Measurements from ENCODE around the gene TRMT2A. TPM values are rescaled to one million over a fixed set of nuclear protein-coding genes. Genes with fewer than 3 reads are reported as not detected.

The TRMT2A gene
- total RNA-seq, 1 donor from 2014 or later = 70.4 TPM

DNA sequence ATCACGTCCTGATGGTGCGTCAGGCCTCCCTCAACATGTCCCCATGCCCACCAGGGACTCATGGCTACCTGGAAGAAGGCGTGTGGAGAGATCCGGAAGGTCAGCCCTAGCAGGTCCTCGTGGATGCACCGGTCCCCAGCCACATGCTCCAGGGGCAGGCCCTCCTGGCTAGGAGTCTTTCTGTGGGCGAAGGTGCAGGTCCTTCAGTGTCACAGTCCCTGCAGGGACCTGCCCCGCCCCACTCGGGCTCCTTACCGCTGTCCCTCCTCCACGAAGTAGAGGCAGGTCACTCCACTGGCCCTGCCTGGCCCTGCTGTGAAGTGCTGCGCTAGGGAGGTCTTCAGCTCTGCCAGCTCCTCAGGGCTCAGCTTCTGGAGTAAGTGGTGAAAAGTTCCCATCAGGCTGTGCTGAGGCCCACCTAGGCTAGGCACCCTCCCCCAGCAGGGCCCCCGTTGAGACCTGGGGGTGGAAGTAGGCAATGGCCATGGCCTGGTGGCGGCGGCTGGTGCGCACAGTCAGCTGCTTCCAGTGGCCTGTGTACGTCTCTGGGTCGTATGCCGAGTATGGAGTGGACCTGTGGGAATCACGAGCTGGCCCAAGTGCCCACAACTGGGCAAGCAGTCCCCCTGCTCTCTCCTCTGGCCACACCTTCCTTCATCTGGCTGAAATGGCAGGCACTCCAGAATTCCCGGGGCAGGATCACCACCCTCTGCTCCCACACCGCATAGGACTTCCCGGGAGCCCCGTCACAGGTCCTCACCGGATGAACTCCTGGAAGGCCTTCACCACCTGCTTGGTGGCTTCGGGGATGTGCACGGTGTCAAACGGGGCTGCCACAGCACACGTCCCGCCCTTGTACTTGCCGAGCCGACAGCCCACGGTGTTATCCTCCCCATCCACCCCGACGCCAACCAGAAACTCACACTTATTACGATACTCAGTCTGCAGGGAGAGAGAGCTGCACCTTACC lies 2.2 kb downstream of the TRMT2A start:
- H3K9me3 ChIP-seq = no peaks in the 10 kb centered on the region
- peaks cover 73% of the 10 kb centered on the region for H3K36me3 ChIP-seq
- peaks cover 29% of the 10 kb centered on the region for H3K4me1 ChIP-seq
- no peak overlapping the region for H3K27ac ChIP-seq
- intact Hi-C loops (cut with DNase I) = no loop called here
- H3K4me3 ChIP-seq = no peak overlapping the region
- DNase-seq (peak; percentile 42), ATAC-seq (no peak)
- TF ChIP-seq, protein P1, sequence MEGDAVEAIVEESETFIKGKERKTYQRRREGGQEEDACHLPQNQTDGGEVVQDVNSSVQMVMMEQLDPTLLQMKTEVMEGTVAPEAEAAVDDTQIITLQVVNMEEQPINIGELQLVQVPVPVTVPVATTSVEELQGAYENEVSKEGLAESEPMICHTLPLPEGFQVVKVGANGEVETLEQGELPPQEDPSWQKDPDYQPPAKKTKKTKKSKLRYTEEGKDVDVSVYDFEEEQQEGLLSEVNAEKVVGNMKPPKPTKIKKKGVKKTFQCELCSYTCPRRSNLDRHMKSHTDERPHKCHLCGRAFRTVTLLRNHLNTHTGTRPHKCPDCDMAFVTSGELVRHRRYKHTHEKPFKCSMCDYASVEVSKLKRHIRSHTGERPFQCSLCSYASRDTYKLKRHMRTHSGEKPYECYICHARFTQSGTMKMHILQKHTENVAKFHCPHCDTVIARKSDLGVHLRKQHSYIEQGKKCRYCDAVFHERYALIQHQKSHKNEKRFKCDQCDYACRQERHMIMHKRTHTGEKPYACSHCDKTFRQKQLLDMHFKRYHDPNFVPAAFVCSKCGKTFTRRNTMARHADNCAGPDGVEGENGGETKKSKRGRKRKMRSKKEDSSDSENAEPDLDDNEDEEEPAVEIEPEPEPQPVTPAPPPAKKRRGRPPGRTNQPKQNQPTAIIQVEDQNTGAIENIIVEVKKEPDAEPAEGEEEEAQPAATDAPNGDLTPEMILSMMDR (IDR thresholded peaks at IDR 0.05) = no peak
- H3K27me3 ChIP-seq (ENCODE audit: low read depth) = no peaks in the 10 kb centered on the region

DNA sequence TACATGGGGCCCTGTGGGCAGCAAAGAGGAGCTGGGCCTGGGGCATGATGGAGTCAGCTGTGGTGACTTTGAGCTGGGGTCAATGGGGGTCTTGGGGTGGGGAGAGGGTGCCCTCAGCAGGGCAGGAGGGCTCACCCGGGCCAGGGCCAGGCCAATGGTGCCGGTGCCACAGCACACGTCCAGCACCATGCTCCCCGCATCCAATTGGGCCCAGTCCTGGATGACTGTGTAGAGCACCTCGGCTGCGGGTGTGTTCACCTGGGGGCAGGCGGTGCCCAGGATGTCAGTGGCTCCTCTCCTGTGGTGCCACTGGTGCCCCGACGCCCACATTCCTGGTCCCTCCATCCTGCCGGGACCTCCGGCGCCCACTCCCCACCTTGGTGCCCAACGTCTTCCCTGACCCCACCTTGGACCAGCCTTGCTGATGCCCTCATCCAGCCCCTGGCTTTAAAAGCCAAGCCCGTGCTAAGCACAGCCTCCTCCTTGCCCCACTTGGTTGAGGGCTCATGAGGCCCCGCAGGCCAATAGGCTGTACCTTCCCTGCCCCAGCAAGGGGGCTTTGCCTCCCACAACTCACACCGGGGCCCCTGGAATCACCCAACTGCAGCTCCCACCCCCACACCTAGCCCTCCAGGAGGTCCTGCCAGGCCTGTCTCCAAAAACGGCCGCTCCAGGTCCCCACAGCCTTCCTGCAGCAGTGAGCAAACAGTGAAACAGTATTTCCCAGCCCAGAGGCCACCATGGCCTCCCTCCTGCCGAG lies 3.3 kb downstream of the TRMT2A start:
- TF ChIP-seq, protein P1 (IDR thresholded peaks at IDR 0.05) = no peak
- H3K27ac ChIP-seq = no peak overlapping the region
- H3K4me1 ChIP-seq = peaks cover 21% of the 10 kb centered on the region
- H3K27me3 ChIP-seq (ENCODE audit: low read depth) = no peaks in the 10 kb centered on the region
- ATAC-seq (no peak), DNase-seq (no peak)
- intact Hi-C loops (cut with DNase I) = no loop called here
- H3K36me3 ChIP-seq = peaks cover 73% of the 10 kb centered on the region
- no peak overlapping the region for H3K4me3 ChIP-seq
- no peaks in the 10 kb centered on the region for H3K9me3 ChIP-seq

DNA sequence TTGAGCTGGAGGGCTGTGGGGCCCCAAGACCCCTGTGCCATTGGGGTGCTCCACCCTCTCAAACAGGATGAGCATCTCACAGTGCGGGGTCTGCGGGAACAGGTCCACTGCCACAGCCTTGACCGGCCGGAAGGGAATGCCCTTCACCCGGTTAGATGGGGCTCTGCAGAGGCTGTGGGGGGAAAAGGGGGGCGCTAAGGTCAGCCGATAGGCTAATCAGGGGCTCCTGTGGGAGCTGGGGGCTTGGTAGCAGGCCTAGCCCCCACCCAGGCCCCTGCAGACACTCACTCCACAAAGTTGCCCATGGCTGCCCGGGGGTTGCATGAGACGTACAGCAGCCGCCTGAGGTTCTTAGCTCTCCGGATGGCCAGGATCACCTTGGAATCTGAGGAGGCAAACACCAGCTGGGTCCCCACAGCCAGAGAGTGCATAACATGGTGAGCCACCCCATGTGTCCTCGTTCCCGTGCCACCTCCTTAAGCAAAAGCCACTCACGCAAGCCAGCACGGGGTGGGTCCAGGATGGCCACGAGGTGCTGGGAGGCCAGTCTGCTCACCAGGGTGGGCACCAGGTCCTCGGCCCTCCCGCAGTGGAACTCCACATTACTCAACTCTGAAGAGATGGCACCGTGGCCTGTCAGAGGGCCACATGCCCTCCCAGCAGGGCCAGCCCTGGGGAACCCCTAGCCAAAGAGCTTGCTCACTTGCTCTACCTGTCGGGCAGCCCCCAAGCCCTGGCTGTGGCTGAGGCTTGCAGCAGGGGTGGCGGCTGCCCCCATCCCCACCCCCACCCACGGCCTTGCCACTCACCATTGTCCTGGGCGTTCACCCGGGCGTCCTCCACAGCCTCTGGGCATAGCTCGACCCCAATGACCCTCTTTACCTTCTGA lies 4.2 kb downstream of the TRMT2A start:
- TF ChIP-seq, protein P1 (IDR thresholded peaks at IDR 0.05) = no peak
- Histone ChIP-seq H3K27ac (no peak overlapping the region), H3K36me3 (peaks cover 82% of the 10 kb centered on the region), H3K9me3 (no peaks in the 10 kb centered on the region), H3K27me3 (ENCODE audit: low read depth) (no peaks in the 10 kb centered on the region), H3K4me3 (no peak overlapping the region), H3K4me1 (peaks cover 13% of the 10 kb centered on the region)
- intact Hi-C loops (cut with DNase I) = no loop called here
- ATAC-seq (no peak), DNase-seq (peak; percentile 42)

DNA sequence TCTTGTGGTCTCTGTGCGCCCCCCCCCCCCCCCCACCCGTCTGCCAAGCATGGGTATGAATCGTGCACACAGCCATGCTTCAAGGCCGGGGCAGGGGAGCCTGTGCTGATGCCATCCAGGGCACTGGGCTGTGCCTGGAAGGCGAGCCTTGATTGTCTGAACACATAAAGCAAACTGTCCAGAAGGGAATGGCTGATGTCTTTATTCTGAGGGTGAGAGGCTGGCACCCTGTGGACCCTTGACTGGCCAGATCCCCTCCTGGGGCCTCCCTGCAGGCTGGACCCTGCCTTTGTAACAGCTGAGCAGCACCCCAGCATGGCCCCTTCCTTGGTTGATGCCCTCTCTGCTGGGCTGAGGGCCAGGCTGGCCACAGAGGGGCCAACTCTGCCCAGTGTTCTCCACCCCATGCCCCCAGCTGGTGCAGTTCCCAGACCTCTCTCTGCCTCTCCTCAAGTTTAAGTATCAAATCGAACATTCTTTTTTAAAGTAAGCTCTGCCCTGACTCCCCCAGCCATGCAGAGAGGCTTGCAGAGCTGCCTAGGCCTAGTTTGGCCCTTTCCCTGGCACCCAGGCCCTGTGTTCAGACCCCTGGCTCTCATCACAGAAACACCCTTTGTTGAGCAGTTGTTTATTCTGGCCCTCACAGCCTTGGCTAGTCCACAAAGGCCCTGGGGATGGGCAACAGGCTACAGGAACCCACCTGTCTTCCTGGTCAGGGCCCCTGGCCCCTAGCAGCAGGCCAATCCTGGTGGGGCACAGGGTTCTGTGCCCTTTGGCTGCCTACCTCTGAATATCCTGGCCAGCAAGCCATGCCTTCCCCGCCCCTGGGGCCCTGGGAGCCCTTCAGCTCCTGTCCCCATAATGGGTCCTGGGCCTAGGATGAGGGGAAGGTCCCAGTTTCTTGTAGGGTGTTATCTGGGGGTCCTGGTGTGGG lies 5.1 kb downstream of the TRMT2A start:
- Histone ChIP-seq H3K4me3 (no peak overlapping the region), H3K27me3 (ENCODE audit: low read depth) (no peaks in the 10 kb centered on the region), H3K9me3 (no peaks in the 10 kb centered on the region), H3K36me3 (peaks cover 91% of the 10 kb centered on the region), H3K4me1 (peaks cover 11% of the 10 kb centered on the region), H3K27ac (no peak overlapping the region)
- ATAC-seq (no peak), DNase-seq (peak; percentile 35)
- TF ChIP-seq, protein P1 (IDR thresholded peaks at IDR 0.05) = no peak
- intact Hi-C loops (cut with DNase I) = no loop called here
